IMR-90 (cell line): Measurements from ENCODE around the gene PCDHB12. TPM values are rescaled to one million over a fixed set of nuclear protein-coding genes. Genes with fewer than 3 reads are reported as not detected.

ENCODE experiments used
- ATAC-seq: fragments of 200-7000 bp; cut with Tn5 transposase; 2 replicates; pipeline ENCODE4 v1.9.1; 2020; ENCODE audit warnings: low read depth, mild to moderate bottlenecking, moderate library complexity
- BruUV-seq: library from RNA; stranded (reverse); fragments of 400-500 nt; replicated peaks from 2 replicates; lab custom pipeline; 2021; lab: Mats Ljungman, UMichigan
- CTCF ChIA-PET: fragments of 300-600 bp; formaldehyde crosslinking; extraction: SDS; loops from one replicate; lab custom pipeline; 2021; ENCODE audit warnings: antibody characterized with exemption; lab: Yijun Ruan, JAX
- POLR2A ChIA-PET: fragments of 300-600 bp; sonication (Branson Sonifier 250); formaldehyde crosslinking; loops from one replicate; lab custom pipeline; 2022; ENCODE audit warnings: antibody characterized with exemption; ENCODE audit not compliant: unreplicated experiment; lab: Charles Lee
- DNase-seq: peaks from one replicate; pipeline ENCODE4 v3.0.0; 2013
- H2AFZ ChIP-seq: replicated peaks from 2 replicates; pipeline ENCODE3; 2013; ENCODE audit warnings: low read length, mild to moderate bottlenecking; ENCODE audit not compliant: poor library complexity
- H2AK5ac ChIP-seq: 2 replicates; pipeline ENCODE4 v1.6.1; 2013; ENCODE audit warnings: low read depth, low read length, inconsistent platforms
- H2AK9ac ChIP-seq: replicated peaks from 2 replicates; pipeline ENCODE3; 2013; ENCODE audit warnings: mild to moderate bottlenecking, low read depth, low read length, moderate library complexity; ENCODE audit not compliant: poor library complexity
- H2BK120ac ChIP-seq: 2 replicates; pipeline ENCODE4 v1.6.1; 2013; ENCODE audit warnings: low read depth, low read length, inconsistent platforms
- H2BK15ac ChIP-seq: 3 replicates; pipeline ENCODE4 v1.6.1; 2013; ENCODE audit warnings: low read depth, low read length, inconsistent platforms
- H2BK20ac ChIP-seq: 2 replicates; pipeline ENCODE4 v1.6.1; 2013; ENCODE audit warnings: low read depth, mild to moderate bottlenecking, inconsistent platforms, low read length, moderate library complexity
- H2BK5ac ChIP-seq: 2 replicates; pipeline ENCODE4 v1.6.1; 2013; ENCODE audit warnings: mild to moderate bottlenecking, low read depth, low read length, inconsistent platforms; ENCODE audit not compliant: poor library complexity, severe bottlenecking
- H3K14ac ChIP-seq: replicated peaks from 2 replicates; pipeline ENCODE4 v1.6.1; 2013; ENCODE audit warnings: low read depth, low read length, inconsistent platforms
- H3K18ac ChIP-seq: 2 replicates; pipeline ENCODE4 v1.6.1; 2013; ENCODE audit warnings: low read depth, low read length, control low read depth
- H3K23ac ChIP-seq: 2 replicates; pipeline ENCODE4 v1.6.1; 2013; ENCODE audit warnings: low read depth, low read length, inconsistent platforms
- H3K27ac ChIP-seq: 2 replicates; pipeline ENCODE4 v1.5.1; 2013; ENCODE audit warnings: mild to moderate bottlenecking, control low read depth, low read length; ENCODE audit not compliant: insufficient read depth
- H3K27me3 ChIP-seq: 2 replicates; pipeline ENCODE4 v1.6.1; 2013; ENCODE audit warnings: low read length; ENCODE audit not compliant: control insufficient read depth, insufficient read depth
- H3K36me3 ChIP-seq: 2 replicates; pipeline ENCODE4 v1.6.1; 2013; ENCODE audit warnings: low read length, mixed read lengths; ENCODE audit not compliant: control insufficient read depth, insufficient read depth
- H3K4ac ChIP-seq: 2 replicates; pipeline ENCODE4 v1.6.1; 2013; ENCODE audit warnings: low read depth, low read length, inconsistent platforms
- H3K4me1 ChIP-seq: 2 replicates; pipeline ENCODE4 v1.6.1; 2013; ENCODE audit warnings: low read length, mixed read lengths; ENCODE audit not compliant: control insufficient read depth, insufficient read depth
- H3K4me2 ChIP-seq: 2 replicates; pipeline ENCODE4 v1.6.1; 2013; ENCODE audit warnings: low read depth, mild to moderate bottlenecking, control low read depth, low read length, moderate library complexity
- H3K4me3 ChIP-seq: 2 replicates; pipeline ENCODE4 v1.5.1; 2013; ENCODE audit warnings: low read depth, mild to moderate bottlenecking, control low read depth, low read length, moderate library complexity; ENCODE audit not compliant: insufficient read depth
- H3K56ac ChIP-seq: 2 replicates; pipeline ENCODE4 v1.6.1; 2013; ENCODE audit warnings: low read length, inconsistent platforms; ENCODE audit not compliant: insufficient read depth; ENCODE audit errors: extremely low read depth
- H3K79me1 ChIP-seq, 2 experiments: 2 replicates each; pipeline ENCODE4 v1.6.1; 2013; ENCODE audit warnings: low read length in 2 of 2, inconsistent platforms in 1 of 2, low read depth in 1 of 2
- H3K9ac ChIP-seq: 2 replicates; pipeline ENCODE4 v1.6.1; 2013; ENCODE audit warnings: low read depth, low read length, control low read depth
- H3K9me1 ChIP-seq: 2 replicates; pipeline ENCODE4 v1.6.1; 2013; ENCODE audit warnings: low read length, inconsistent platforms; ENCODE audit not compliant: insufficient read depth
- H3K9me3 ChIP-seq: 2 replicates; pipeline ENCODE4 v1.6.1; 2013; ENCODE audit warnings: low read length; ENCODE audit not compliant: control insufficient read depth, insufficient read depth
- H4K20me1 ChIP-seq: 2 replicates; pipeline ENCODE4 v1.6.1; 2013; ENCODE audit warnings: low read length, inconsistent platforms; ENCODE audit not compliant: insufficient read depth
- H4K5ac ChIP-seq: 2 replicates; pipeline ENCODE4 v1.6.1; 2013; ENCODE audit warnings: mild to moderate bottlenecking, low read depth, low read length, control low read depth
- H4K8ac ChIP-seq, 2 experiments: 2 replicates each; pipeline ENCODE4 v1.6.1; 2013; ENCODE audit warnings: low read depth in 2 of 2, low read length in 2 of 2, control low read depth in 1 of 2, inconsistent platforms in 1 of 2
- H4K91ac ChIP-seq: 2 replicates; pipeline ENCODE4 v1.6.1; 2013; ENCODE audit warnings: low read depth, low read length, inconsistent platforms; ENCODE audit not compliant: insufficient read depth
- NFE2L2 ChIP-seq: fragments of 150-350 bp; IDR thresholded peaks from 2 replicates; pipeline ENCODE4 v1.6.1; 2016; ENCODE audit warnings: low read depth, mild to moderate bottlenecking, low read length
- dilution Hi-C: fragments of 300-500 bp; cut with HindIII; formaldehyde crosslinking; loops from one replicate; pipeline ENCODE4 v1.14.3; 2018; ENCODE audit warnings: low sequenced_read_pairs; ENCODE audit not compliant: unreplicated experiment
- in situ Hi-C: fragments of 300-500 bp; cut with MboI; formaldehyde crosslinking; loops from 3 replicates; pipeline ENCODE4 v1.14.3; 2019; ENCODE audit warnings: low sequenced_read_pairs, inconsistent platforms, mixed read lengths
- intact Hi-C: fragments of 100-400 bp; cut with micrococcal nuclease; formaldehyde crosslinking; loops from 2 replicates; pipeline ENCODE4 v1.10.0; 2022
- polyA plus RNA-seq, 3 experiments: library from polyadenylated mRNA; depleted of rRNA; stranded (reverse); fragments of >200 nt; gene quantifications; 2 replicates each; pipeline ENCODE4 v1.2.3, GENCODE V29; 2012; ENCODE audit warnings: low replicate concordance in 1 of 3
- total RNA-seq: library from RNA; depleted of rRNA; stranded (reverse); fragments of >200 nt; gene quantifications from 2 replicates; pipeline ENCODE4 v1.2.3, GENCODE V29; 2012

Gene PCDHB12
- total and polyA plus RNA-seq, 2 of the 4 experiments (the other 2 are of a cell fraction): 0.09 to 0.18 TPM

- BruUV-seq: no TSS peak
- H3K36me3 ChIP-seq: no peaks in the 10 kb centered on the region
- H2BK15ac ChIP-seq: no peak overlapping the region
- H2AFZ ChIP-seq: no peak overlapping the region
- no peak overlapping the region for H3K56ac ChIP-seq
- no peak overlapping the region for H2AK9ac ChIP-seq
- no peak overlapping the region for H2BK5ac ChIP-seq
- DNase-seq: no peak
- no peak overlapping the region for H3K9ac ChIP-seq
- H3K4me2 ChIP-seq: no peak overlapping the region
- no peak for TF ChIP-seq NFE2L2
- POLR2A ChIA-PET: no interaction called here
- H2BK120ac ChIP-seq: no peak overlapping the region
- H4K5ac ChIP-seq: no peak overlapping the region
- no peak overlapping the region for H3K27ac ChIP-seq
- H3K4ac ChIP-seq: no peak overlapping the region
- H2BK20ac ChIP-seq: no peak overlapping the region
- H3K4me3 ChIP-seq: no peak overlapping the region
- no peak overlapping the region for H3K14ac ChIP-seq
- no peak overlapping the region for H3K23ac ChIP-seq
- peaks cover 40% of the 10 kb centered on the region for H3K9me3 ChIP-seq
- no peak overlapping the region for H4K8ac ChIP-seq
- no peak overlapping the region for H2AK5ac ChIP-seq
- H3K79me1 ChIP-seq: no peaks in the 10 kb centered on the region
- intact Hi-C loops (no loop called here), dilution Hi-C loops (no loop called here), in situ Hi-C loops (no loop called here)
- ATAC-seq: no peak
- H3K9me1 ChIP-seq: no peaks in the 10 kb centered on the region
- no peaks in the 10 kb centered on the region for H3K4me1 ChIP-seq
- H4K91ac ChIP-seq: no peak overlapping the region
- no peaks in the 10 kb centered on the region for H3K27me3 ChIP-seq
- H3K18ac ChIP-seq: no peak overlapping the region
- no peaks in the 10 kb centered on the region for H4K20me1 ChIP-seq
- CTCF ChIA-PET: no interaction called here
These were observed 49.9 kb downstream of the PCDHB12 start for GRCh38 chr5:141258464-141258863.
